H1 (cell line): ENCODE data around the gene NRXN2. TPM values are rescaled to one million over a fixed set of nuclear protein-coding genes. Genes with fewer than 3 reads are reported as not detected.

Experiments used
- SP2 ChIP-seq: IDR thresholded peaks from 2 replicates; pipeline ENCODE4 v1.6.1; 2012; ENCODE audit warnings: mild to moderate bottlenecking, low read length, inconsistent platforms
- SUZ12 ChIP-seq: fragments of 200-600 bp; sonication (generic); IDR thresholded peaks from 2 replicates; pipeline ENCODE4 v1.6.1; 2012; ENCODE audit warnings: mild to moderate bottlenecking, inconsistent platforms, low read length, moderate library complexity, mixed read lengths
- polyA plus RNA-seq, 7 experiments: library from polyadenylated mRNA; depleted of rRNA in 3 of 7; stranded (reverse) in 5 of 7; unstranded in 2 of 7; fragments of >200 nt in 5 of 7; fragments of 200-250 nt in 2 of 7; gene quantifications; 1 replicate in 5 of 7; 2 replicates in 1 of 7; 4 replicates in 1 of 7; pipeline versions ENCODE4 v1.2.1 to v1.2.3, GENCODE V29; 2011 to 2013; ENCODE audit warnings: missing spikeins in 2 of 7, mixed read lengths in 2 of 7
- total RNA-seq: library from RNA; stranded (reverse); fragmentation: NEBNext Ultra II Directional; extraction: Animal tissue kit (Norgen Biotek cat#: 25700); gene quantifications from 2 replicates; pipeline ENCODE4 v1.2.1, GENCODE V29; 2021

NRXN2 gene
- total and polyA plus RNA-seq, 2 of the 8 experiments (the other 6 are each of a cell fraction or from before 2014, with no cell fraction given), result 1.3 to 11.5 TPM

GRCh38 chr11:64652586-64653387 is 70.2 kb downstream of the NRXN2 start (continued):
- TF ChIP-seq SP2 (no peak), SUZ12 (no peak)
